ENCODE results near the gene CLDN12. TPM values are rescaled to one million over a fixed set of nuclear protein-coding genes. Genes with fewer than 3 reads are reported as not detected.

CLDN12 gene
- total RNA-seq, 6 experiments from 2014 or later: 33.5 to 62.9 (median 45.9) TPM

- Histone ChIP-seq H3K36me3 (no peaks in the 10 kb centered on the region), H3K27ac (peak overlapping the region in 2 of 3 donors; percentile 50 to 61), H3K27me3 (no peaks in the 10 kb centered on the region), H3K9me3 (no peaks in the 10 kb centered on the region), H3K4me3 (no peak overlapping the region), H3K4me1 (peaks cover 0 to 44% (median 5%) of the 10 kb centered on the region in 4 donors)
- WGBS (ENCODE audit: insufficient coverage, low coverage, low lambda C conversion rate, missing lambda C conversion rate): 8% methylated on average over 1 of the region's 1 CpG
- TF ChIP-seq CTCF (IDR thresholded peaks at IDR 0.05) (no peak), POLR2A (IDR thresholded peaks at IDR 0.05) (no peak)
- peak; percentile 71 to 78 (median 76) for ATAC-seq
- intact Hi-C loops (cut with DNase I): no loop called here
- DNase-seq: no peak
Observed at GRCh38 chr7:90453931-90454330, 50.7 kb downstream of the CLDN12 start.

- Histone ChIP-seq H3K4me3 (peak overlapping the region; percentile 19 to 34 (median 26)), H3K27ac (peak overlapping the region in 2 of 3 donors; percentile 49 to 61), H3K9me3 (no peaks in the 10 kb centered on the region), H3K4me1 (peaks cover 0 to 44% (median 5%) of the 10 kb centered on the region in 4 donors), H3K27me3 (no peaks in the 10 kb centered on the region), H3K36me3 (no peaks in the 10 kb centered on the region)
- intact Hi-C loops (cut with DNase I): no loop called here
- TF ChIP-seq CTCF (IDR thresholded peaks at IDR 0.05) (peak; percentile 62 to 72 (median 66)), POLR2A (IDR thresholded peaks at IDR 0.05) (no peak)
- DNase-seq (no peak), ATAC-seq (peak; percentile 84 to 89 (median 85))
- WGBS (ENCODE audit: insufficient coverage, low coverage, low lambda C conversion rate, missing lambda C conversion rate): 18% methylated on average over 6 of the region's 6 CpGs
Observed at GRCh38 chr7:90455163-90456030, 52.1 kb downstream of the CLDN12 start.

- intact Hi-C loops (cut with DNase I): no loop called here
- DNase-seq (no peak), ATAC-seq (no peak)
- no peaks in the 10 kb centered on the region for H3K36me3 ChIP-seq
- WGBS (ENCODE audit: insufficient coverage, low coverage, low lambda C conversion rate, missing lambda C conversion rate): 54% methylated on average over 2 of the region's 2 CpGs
- H3K27ac ChIP-seq: no peak overlapping the region
- peaks cover 0 to 26% (median 5%) of the 10 kb centered on the region in 4 donors for H3K4me1 ChIP-seq
- H3K9me3 ChIP-seq: no peaks in the 10 kb centered on the region
- TF ChIP-seq CTCF (IDR thresholded peaks at IDR 0.05) (no peak), POLR2A (IDR thresholded peaks at IDR 0.05) (no peak)
- H3K27me3 ChIP-seq: no peaks in the 10 kb centered on the region
- H3K4me3 ChIP-seq: no peak overlapping the region
Observed at GRCh38 chr7:90458104-90458503, 54.8 kb downstream of the CLDN12 start.

GRCh38 chr7:90459888-90460287, 56.6 kb downstream of the CLDN12 start:
- intact Hi-C loops (cut with DNase I): no loop called here
- H3K4me1 ChIP-seq: peaks cover 0 to 22% (median 5%) of the 10 kb centered on the region in 4 donors
- no peaks in the 10 kb centered on the region for H3K27me3 ChIP-seq
- 70% methylated on average over 4 of the region's 4 CpGs for WGBS (ENCODE audit: insufficient coverage, low coverage, low lambda C conversion rate, missing lambda C conversion rate)
- peak in 2 of 4 donors; percentile 24 for TF ChIP-seq CTCF (IDR thresholded peaks at IDR 0.05)
- TF ChIP-seq POLR2A (IDR thresholded peaks at IDR 0.05): no peak
- no peak overlapping the region for H3K4me3 ChIP-seq
- no peak overlapping the region for H3K27ac ChIP-seq
- ATAC-seq: no peak
- no peak for DNase-seq
- H3K9me3 ChIP-seq: no peaks in the 10 kb centered on the region
- H3K36me3 ChIP-seq: no peaks in the 10 kb centered on the region
